ENCODE measurements around the gene MYO3B.

MYO3B gene

GRCh38 chr2:170298861-170299429 is 121.0 kb downstream of the MYO3B start:
- no peaks in the 10 kb centered on the region for H3K36me3 ChIP-seq (ENCODE audit: control insufficient read depth in 2 of 2, insufficient read depth in 1 of 2, low read length in 2 of 2)
- TF ChIP-seq ZBTB49 (tag by site-specific recombination; IDR thresholded peaks at IDR 0.05; ENCODE audit: low read depth), result no peak
- TF ChIP-seq ZFP69B (tag by site-specific recombination; IDR thresholded peaks at IDR 0.05), result no peak
- TF ChIP-seq ZNF629 (tag by site-specific recombination; IDR thresholded peaks at IDR 0.05), result 0 out of 2 replicates have a peak, but pooled peaks have one; percentile 33
- no peak for TF ChIP-seq GFI1B (tag by site-specific recombination; IDR thresholded peaks at IDR 0.05)
- no peak for TF ChIP-seq ZBTB8A (tag by site-specific recombination; IDR thresholded peaks at IDR 0.05)
- no peak for TF ChIP-seq SP7 (tag by site-specific recombination; IDR thresholded peaks at IDR 0.05)
- H3K9me3 ChIP-seq (ENCODE audit: control insufficient read depth, insufficient read depth, low read depth, low read length), result no peaks in the 10 kb centered on the region
- ChIA-PET POLR2A (no interaction called here), CTCF (no interaction called here)
- no peak overlapping the region for H3K4me3 ChIP-seq (ENCODE audit: low read depth, low read length)
- H3K27ac ChIP-seq (ENCODE audit: extremely low read depth, low read depth, low read length), result no peak overlapping the region
- no peaks in the 10 kb centered on the region for H3K4me1 ChIP-seq (ENCODE audit: control insufficient read depth, insufficient read depth, low read length)

DNA sequence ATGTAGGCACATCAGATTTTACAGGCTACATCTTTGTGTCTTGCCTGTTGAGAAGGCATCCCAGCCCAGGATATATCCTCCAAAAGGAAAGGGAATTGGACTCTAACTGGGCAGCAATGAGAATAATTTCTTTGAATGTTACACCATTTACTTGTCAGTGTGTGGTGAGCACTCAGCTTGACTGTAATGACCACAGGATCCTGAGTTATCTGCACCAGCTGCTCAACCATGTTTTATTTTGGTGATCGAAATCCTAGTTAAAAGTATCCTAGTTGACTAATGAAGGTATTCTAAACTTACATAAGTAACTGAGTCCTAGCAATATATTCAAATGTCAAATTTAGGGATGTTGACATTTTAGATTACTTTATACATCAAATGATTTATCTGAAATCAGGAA is 123.0 kb downstream of the MYO3B start:
- H3K36me3 ChIP-seq (ENCODE audit: control insufficient read depth in 2 of 2, insufficient read depth in 1 of 2, low read length in 2 of 2), result no peaks in the 10 kb centered on the region
- H3K9me3 ChIP-seq (ENCODE audit: control insufficient read depth, insufficient read depth, low read depth, low read length), result no peaks in the 10 kb centered on the region
- no peak overlapping the region for H3K27ac ChIP-seq (ENCODE audit: extremely low read depth, low read depth, low read length)
- POLR2A ChIA-PET, result no interaction called here
- no peaks in the 10 kb centered on the region for H3K4me1 ChIP-seq (ENCODE audit: control insufficient read depth, insufficient read depth, low read length)
- H3K4me3 ChIP-seq (ENCODE audit: low read depth, low read length), result no peak overlapping the region
- TF ChIP-seq ZBTB1 (tag by site-specific recombination; IDR thresholded peaks at IDR 0.05) (no peak), SCRT2 (tag by site-specific recombination; IDR thresholded peaks at IDR 0.05) (no peak), HOXC10 (CRISPR knock-in tag; IDR thresholded peaks at IDR 0.05) (no peak), ZNF2 (tag by site-specific recombination; IDR thresholded peaks at IDR 0.05) (no peak), OVOL3 (tag by site-specific recombination; IDR thresholded peaks at IDR 0.05) (no peak)
- CTCF ChIA-PET, result no interaction called here

DNA sequence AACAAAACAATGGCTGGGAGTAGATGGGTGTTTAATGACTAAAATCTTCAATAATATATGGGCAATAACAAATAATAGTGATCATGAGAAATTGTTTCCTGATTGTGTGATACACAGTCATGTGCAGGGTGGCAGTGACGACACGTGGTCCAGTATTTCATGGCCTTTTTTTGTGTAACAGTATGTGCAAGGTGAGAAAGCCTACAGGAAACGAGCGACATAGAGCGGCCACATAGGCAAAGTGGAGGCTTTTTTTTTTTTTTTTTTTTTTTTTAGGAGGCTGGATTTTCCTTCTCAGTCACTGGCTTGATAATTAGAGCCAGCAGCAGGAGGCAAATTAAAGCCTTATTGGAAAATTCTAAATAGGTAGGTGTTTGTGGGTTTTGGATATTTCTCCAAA is 123.7 kb downstream of the MYO3B start:
- Histone ChIP-seq H3K4me3 (ENCODE audit: low read depth, low read length) (no peak overlapping the region), H3K27ac (ENCODE audit: extremely low read depth, low read depth, low read length) (no peak overlapping the region), H3K9me3 (ENCODE audit: control insufficient read depth, insufficient read depth, low read depth, low read length) (no peaks in the 10 kb centered on the region), H3K4me1 (ENCODE audit: control insufficient read depth, insufficient read depth, low read length) (no peaks in the 10 kb centered on the region), H3K36me3 (ENCODE audit: control insufficient read depth in 2 of 2, insufficient read depth in 1 of 2, low read length in 2 of 2) (no peaks in the 10 kb centered on the region)
- TF ChIP-seq, protein P1, sequence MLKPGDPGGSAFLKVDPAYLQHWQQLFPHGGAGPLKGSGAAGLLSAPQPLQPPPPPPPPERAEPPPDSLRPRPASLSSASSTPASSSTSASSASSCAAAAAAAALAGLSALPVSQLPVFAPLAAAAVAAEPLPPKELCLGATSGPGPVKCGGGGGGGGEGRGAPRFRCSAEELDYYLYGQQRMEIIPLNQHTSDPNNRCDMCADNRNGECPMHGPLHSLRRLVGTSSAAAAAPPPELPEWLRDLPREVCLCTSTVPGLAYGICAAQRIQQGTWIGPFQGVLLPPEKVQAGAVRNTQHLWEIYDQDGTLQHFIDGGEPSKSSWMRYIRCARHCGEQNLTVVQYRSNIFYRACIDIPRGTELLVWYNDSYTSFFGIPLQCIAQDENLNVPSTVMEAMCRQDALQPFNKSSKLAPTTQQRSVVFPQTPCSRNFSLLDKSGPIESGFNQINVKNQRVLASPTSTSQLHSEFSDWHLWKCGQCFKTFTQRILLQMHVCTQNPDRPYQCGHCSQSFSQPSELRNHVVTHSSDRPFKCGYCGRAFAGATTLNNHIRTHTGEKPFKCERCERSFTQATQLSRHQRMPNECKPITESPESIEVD (tag by site-specific recombination; IDR thresholded peaks at IDR 0.05), result no peak
- TF ChIP-seq ZNF670 (tag by site-specific recombination; IDR thresholded peaks at IDR 0.05; ENCODE audit: low read depth) (no peak), ZNF664 (tag by site-specific recombination; IDR thresholded peaks at IDR 0.05) (no peak), GFI1B (tag by site-specific recombination; IDR thresholded peaks at IDR 0.05) (no peak)
- ChIA-PET CTCF (no interaction called here), POLR2A (no interaction called here)

DNA sequence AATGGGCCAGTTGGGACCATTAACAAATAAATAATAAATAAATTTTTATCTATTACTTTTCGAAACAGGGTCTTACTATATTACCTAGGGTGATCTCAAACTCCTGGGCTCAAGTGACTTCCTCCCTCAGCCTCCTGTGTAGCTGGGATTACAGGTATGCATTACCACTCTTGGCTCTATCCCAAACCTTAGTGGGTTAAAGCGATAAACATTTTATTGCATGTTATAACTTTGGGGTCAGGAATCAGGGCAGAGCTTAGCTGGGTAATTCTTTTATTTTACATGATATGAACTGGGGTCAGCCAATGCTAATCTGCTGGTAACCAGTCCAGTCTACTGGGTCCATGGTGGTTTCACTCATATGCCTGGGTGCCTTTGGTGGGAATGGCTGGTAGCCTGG is 127.8 kb downstream of the MYO3B start:
- CTCF ChIA-PET, result interaction anchor here (1.9 kb wide), 1 partner anchor 19 kb away, joined by 5 read pairs; no protein-coding TSS in a partner anchor
- POLR2A ChIA-PET, result no interaction called here
- H3K36me3 ChIP-seq (ENCODE audit: control insufficient read depth in 2 of 2, insufficient read depth in 1 of 2, low read length in 2 of 2), result no peaks in the 10 kb centered on the region
- H3K27ac ChIP-seq (ENCODE audit: extremely low read depth, low read depth, low read length), result no peak overlapping the region
- no peaks in the 10 kb centered on the region for H3K9me3 ChIP-seq (ENCODE audit: control insufficient read depth, insufficient read depth, low read depth, low read length)
- TF ChIP-seq, protein P2, sequence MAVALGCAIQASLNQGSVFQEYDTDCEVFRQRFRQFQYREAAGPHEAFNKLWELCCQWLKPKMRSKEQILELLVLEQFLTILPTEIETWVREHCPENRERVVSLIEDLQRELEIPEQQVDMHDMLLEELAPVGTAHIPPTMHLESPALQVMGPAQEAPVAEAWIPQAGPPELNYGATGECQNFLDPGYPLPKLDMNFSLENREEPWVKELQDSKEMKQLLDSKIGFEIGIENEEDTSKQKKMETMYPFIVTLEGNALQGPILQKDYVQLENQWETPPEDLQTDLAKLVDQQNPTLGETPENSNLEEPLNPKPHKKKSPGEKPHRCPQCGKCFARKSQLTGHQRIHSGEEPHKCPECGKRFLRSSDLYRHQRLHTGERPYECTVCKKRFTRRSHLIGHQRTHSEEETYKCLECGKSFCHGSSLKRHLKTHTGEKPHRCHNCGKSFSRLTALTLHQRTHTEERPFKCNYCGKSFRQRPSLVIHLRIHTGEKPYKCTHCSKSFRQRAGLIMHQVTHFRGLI (tag by site-specific recombination; IDR thresholded peaks at IDR 0.05), result no peak
- TF ChIP-seq ZNF324 (tag by site-specific recombination; IDR thresholded peaks at IDR 0.05), result no peak
- no peak for TF ChIP-seq KLF8 (tag by site-specific recombination; IDR thresholded peaks at IDR 0.05)
- no peak for TF ChIP-seq ZNF654 (tag by site-specific recombination; IDR thresholded peaks at IDR 0.05; ENCODE audit: low read depth)
- TF ChIP-seq ZNF37A (tag by site-specific recombination; IDR thresholded peaks at IDR 0.05), result no peak
- TF ChIP-seq ZNF391 (tag by site-specific recombination; IDR thresholded peaks at IDR 0.05; ENCODE audit: borderline replicate concordance, low read depth), result no peak
- TF ChIP-seq ZNF645 (tag by site-specific recombination; IDR thresholded peaks at IDR 0.05), result no peak
- no peak for TF ChIP-seq ZNF677 (tag by site-specific recombination; IDR thresholded peaks at IDR 0.05)
- TF ChIP-seq ZNF701 (tag by site-specific recombination; IDR thresholded peaks at IDR 0.05), result no peak
- no peak for TF ChIP-seq ZNF501 (tag by site-specific recombination; IDR thresholded peaks at IDR 0.05)
- H3K4me3 ChIP-seq (ENCODE audit: low read depth, low read length), result no peak overlapping the region
- H3K4me1 ChIP-seq (ENCODE audit: control insufficient read depth, insufficient read depth, low read length), result no peaks in the 10 kb centered on the region

Measured in HEK293 (cell line).